DMS 273 treated with DMSO at 0.1 percent for 48 hours (cell line): ENCODE measurements around the gene MRPS11.
A peak's percentile ranks its signal among the peaks of the same experiment; 100 is the strongest.
"Not testable (repeated sequence)": the region's sequence is repeated elsewhere in the genome, so short reads cannot be mapped to it uniquely, and the experiment has no call there.

Experiments
- DNase-seq: peaks from one replicate; lab custom pipeline; 2025; lab: John Stamatoyannopoulos, UW

Gene MRPS11

DNA sequence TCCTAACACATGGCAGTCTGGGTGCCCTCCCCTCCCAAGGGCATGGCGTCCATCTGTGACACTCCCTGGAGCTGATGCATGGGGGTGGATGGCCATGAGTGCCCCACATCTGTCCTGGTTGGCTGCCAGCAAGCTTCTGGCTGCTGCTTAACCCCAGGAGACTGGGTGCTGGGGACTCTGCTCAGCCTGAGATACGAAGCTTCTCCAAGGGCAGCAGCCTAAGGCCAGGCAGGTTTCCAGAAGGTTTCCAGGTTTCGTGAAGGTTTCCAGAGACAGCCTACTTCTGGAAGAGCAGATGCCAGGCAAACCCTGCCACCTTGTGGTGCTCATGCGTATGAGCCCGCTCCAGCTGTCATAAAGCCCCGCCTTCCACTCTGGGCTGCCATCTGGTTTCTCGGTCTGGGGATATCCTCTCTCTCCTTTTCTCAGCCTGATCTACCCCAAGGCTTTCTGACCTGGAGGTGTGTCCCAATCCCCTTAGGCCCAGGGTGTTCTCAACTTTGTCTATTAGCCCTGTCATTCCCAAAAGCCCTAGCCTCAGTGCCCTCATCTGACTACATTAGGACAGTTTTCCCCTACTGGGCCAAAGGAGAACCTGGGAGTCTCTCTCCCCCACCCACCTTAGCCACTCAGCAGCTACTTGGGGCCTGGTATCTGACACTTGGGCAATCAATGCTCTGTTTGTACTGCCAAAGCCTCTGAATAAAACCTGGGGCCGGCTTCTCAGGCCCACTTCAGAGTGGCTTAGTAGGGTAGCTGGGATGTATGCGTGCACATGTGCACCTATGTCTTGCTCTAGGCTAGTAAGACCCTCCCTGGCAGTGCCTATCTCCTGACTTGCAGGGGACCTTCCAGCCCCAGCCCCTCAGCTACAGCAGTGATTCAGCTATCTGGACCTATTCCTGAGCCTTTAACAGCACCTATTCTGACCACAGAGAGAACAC lies 12.4 kb upstream of the MRPS11 start:
- peak; percentile 70 for DNase-seq

DNA sequence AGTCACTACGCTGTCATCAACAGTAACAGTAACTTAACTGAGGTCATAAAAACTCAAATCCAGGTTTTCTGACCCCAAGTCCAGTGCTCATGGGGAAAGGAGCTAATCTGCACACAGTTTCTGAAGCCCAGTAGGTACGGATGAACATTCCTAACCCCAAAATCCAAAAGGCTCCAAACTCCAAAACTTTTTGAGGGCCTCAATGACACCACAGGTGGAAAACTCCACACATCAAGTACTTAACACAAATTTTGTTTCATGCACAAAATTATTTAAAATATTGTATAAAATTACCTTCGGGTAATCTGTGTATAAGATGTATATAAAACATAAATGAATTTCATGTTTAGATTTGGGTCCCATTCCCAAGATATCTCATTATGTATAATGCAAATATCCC lies 10.8 kb upstream of the MRPS11 start:
- no peak for DNase-seq

DNA sequence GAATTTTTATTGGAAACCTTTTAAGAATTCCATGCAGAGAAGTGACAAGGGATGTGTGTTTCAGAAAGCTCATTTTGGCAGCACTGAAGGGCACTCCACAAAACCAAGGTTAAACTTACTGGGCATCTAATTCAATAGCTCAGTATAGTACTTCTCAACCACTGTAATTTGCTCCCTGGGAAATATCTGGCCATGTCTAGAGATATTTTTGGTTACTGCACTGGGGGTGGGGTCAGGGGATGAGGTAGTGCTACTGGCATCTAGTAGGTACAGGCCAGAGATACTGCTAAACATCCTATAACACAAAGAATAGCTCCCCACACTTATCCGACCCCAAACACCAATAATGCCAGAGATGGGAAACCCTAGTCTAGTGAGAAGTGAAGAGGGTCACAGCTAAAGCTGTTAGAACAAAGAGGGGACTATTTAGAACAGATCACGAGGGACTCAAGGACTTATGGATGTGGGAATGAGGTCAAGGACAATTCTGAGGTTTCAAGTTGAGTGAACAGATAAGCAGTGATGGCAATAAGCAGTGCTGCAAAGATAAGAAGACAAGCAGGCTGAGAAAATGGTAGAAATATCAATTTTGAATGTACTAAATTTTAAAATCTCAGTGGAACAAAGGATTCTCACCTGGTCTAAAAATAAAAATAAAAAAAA lies 3.5 kb upstream of the MRPS11 start:
- DNase-seq: no peak

DNA sequence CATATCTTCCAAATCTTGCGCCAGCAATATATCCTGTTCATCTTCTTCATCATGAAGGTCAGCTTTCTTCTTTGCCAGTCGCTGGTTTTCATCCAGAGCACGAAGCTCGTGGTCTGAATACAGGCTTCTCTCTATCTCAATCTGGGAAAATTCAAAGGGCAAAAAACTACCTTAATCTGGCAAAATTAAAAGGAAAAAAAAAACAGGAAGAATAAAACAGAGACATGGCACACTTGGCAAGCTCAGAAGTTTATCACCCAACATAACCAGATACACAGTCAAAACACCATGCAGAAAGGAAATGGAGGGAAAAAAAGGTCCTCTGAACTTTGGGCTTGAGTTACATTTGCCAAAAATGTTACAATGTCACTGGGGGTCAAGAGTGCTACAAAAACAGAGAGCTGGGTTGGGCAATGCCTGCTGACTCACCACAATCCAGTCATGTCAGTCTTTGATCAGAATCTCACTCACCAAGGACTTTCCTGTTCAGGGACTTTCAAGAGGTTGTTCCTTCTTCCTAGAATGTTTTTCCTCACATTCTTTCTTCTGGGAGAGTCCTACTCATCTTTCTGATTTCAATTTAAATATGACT lies 1.8 kb upstream of the MRPS11 start:
- no peak for DNase-seq

DNA sequence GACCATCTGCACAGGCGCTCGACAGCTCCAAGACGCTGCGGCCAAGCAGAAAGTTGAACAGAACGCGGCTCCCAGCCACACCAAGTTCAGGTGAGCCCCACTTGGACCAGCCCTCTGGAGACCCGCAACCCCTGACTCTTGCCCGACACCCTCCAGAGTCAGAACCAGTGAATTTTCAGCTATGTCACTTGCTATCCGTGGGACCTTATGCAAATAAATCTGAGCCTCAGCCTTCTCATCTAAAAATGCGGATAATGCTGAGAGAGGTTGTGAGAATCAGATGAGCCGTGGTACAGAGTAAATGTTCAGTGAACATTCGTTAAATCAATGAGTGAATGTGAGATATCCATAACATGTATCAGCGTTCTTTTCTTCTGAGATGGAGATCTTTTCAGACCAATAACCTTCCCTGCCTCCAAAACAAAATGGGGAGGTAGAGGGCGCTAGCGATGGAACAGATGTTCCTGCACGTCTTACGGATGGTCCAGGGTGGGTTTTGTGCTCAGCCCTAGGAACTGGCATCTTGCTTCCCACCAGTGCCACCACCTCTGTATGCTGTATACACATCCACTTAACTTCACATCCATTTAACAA lies 524 bp downstream of the MRPS11 start:
- DNase-seq: no peak

DNA sequence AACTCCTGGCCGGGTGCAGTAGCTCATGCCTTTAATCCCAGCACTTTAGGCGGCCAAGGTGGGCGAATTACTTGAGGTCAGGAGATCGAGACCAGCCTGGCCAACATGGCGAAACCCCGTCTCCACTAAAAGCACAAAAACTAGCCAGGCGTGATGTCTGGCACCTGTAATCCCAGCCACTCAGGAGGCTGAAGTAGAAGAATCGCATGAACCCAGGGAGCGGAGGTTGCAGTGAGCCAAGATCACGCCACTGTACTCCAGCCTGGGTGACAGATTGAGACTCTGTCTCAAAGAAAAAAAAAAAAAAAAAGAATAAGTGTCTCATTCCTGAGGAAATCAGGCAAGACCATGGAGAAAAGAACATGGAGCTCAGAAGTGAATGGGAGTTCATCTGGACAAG lies 1.2 kb downstream of the MRPS11 start:
- DNase-seq: not testable (repeated sequence)

DNA sequence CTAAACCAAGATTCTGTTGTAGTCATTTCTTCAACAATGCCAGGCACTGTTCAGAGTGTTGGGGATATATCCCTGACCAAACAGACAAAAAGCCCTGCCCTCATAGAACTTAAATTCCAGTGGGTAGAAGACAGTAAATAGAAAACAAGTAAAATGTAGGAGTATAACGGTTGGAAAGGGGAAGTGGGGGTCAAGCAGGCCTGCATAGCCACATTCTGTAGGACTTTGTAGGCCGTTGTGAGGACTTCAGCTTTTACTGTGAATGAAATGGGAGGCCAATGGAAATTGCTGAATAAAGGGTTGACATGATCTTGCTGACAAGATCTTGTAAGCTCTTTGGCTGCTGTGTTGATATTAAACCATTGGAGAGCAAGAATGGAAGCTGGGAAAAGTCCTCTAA lies 1.8 kb downstream of the MRPS11 start:
- DNase-seq: no peak

DNA sequence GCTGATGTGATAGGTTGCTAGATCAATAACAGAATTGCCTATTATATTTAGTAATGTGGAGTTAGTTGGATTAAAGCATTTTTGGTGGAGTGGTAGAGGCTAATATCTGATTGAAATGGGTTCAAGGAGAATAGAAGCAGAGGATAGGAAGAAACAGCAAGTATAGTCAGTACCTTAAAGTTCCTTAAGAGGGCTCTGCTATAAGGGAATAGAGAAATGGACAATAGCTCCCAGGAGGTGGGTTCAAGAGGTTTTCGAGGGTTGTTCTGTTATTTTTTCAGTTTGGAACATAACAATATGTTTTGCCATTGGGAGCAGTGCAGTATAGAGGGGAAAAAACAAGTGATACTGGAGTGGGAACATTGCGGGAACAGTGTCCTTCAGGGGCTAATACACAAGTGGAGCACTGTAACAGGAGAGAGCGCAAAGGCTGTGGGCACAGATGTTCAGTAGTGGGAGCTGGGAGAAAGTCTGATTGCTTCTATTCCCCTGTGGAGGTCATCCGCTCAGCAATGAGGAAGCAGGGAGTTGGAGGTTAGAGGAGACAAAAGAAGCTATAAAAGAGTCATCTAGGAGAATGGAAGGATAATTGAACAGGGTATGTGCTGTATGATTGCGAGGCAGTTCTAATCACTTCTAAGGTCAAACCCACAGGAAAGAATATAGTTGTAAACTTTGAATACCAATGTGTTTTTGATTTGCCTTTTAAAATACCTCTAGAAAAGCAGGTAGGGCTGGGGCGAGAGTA lies 3.3 kb downstream of the MRPS11 start:
- DNase-seq: no peak

DNA sequence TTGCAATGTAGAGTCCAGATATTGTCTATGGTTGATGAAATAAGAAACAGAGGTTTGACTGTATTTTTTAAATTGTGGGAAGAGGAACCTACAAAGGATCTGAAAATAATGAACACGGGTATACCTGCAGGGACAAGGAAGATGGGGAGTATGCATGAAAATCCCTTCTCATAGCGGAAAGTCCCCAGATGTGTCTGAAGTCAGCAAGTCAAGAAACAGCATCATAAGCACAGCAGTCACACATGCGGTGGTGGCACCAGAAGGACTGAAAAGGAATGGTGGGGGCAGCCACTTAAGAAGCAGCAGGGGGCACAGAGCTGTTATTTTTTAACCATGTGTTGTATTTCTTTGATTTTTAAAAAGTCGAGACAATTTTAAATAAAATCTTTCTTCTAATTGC lies 4.7 kb downstream of the MRPS11 start:
- no peak for DNase-seq

DNA sequence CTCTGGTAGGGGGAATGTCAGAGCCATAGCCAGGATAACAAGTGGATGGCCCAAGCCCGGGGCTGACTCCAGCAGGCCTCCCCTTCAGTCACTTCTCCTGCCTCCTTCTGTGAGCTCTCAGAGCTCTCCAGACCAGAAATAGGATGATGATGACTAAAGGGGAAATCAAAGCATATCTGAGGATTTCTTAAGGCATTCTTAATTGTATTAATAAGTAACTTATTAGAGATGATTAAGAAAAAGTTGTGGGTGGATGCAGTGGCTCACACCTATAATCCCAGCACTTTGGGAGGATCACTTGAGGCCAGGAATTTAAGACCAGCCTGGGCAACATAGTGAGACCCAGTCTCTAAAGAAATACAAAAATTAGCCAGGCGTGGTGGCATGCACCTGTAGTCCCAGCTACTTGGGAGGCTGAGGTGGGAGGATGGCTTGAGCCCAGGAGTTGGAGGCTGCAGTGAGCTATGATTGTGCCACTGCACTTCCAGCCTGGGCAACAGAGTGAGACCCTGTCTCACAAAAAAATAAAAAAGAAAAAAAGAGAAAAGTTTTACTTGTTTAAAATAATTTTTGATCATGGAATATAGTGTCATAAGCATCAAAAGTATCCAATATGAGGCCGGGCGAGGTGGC lies 6.3 kb downstream of the MRPS11 start:
- not testable (repeated sequence) for DNase-seq

DNA sequence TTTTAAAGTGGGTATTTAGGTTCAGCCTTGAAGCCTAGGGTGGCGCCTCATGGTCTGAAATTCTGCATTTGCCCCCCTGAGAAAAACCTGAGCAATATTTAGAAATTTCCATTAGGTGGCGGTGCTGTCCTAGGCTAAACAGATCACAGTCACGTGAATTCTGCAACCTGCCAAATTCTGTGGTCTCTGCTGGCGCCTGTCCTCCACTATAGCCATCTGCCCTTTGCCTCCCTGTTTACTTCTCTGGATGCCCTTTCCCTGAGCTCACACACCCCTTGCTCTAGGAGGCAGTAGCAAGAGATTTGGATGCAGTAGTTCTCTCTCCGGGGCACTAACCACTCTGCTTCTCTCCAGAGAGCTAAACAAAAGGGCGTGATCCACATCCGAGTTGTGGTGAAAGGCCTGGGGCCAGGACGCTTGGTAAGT lies 9.1 kb downstream of the MRPS11 start:
- peak; percentile 66 for DNase-seq

DNA sequence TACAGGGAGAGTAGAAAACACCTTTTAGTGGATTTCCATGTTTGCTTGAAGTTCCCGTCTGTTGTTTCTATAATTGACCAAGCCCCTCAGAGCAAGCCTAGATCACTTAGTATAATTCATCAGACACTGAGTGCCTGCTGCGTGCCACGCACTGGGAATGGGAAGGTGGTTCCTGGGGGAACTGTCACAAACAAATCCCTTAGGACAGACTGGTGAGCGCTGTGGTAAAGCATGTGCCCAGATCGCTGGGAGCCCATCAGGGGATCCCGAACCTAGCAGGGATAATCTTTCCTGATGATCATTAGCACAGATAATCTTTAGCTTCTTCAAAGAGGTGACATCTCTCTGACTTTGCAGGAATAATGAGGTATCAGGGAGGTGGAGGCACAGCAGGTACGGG lies 9.6 kb downstream of the MRPS11 start:
- no peak for DNase-seq

DNA sequence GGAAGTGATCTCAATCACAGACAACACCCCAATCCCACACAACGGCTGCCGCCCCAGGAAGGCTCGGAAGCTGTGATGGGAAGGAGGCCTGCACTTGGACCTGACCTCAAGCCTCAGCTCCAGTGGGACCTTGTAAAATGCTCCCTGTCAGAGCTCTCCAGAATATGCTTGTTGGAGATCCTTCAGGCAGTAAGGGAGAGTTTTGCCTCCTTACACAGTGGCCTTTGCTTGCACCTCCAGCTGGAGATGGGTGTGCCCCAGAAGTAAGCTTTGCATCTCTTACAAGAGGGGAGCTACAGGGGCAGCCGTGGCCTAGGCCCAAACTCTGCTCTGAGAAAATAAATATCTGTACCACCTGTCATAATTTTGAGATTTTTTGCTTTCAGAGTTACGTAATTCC lies 10.4 kb downstream of the MRPS11 start:
- no peak for DNase-seq

DNA sequence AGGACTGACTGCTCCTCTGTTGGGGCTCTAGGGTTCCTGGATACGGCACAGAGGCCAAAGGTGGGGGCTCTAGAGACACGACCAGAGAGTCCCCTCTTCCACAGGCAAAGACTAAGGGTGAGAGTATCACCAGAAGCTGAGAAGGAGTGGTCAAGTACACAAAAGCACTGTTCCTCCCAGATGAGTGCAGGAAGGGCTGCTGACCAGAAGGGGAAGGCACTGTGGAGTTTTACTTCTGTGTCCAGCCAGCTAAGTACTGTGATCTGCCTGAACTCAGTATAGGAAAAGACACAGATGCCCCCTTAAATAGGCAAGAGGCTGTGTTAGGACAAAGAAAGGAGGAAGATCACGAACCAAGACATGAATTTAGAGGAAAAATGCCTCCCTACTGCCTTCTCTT lies 11.7 kb downstream of the MRPS11 start:
- no peak for DNase-seq

DNA sequence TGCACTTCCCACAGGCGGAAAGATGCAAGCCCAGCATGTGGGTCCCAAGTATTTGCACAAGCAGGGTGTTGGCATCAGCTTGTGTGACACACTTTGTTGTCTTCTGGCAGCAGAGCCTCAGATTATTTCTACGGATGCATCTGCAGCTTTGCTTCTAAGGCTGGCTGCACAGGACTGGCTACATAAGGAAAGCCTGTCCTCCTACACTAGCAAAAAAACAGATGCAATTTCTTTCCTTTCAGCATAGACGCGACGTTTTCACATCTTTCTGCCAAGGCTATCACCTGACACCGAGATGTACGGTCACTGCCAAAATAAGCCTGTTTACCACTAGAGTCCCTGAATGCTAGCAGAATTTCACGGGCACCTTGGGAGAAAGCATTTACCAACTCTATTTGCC lies 13.5 kb downstream of the MRPS11 start:
- DNase-seq: no peak

DNA sequence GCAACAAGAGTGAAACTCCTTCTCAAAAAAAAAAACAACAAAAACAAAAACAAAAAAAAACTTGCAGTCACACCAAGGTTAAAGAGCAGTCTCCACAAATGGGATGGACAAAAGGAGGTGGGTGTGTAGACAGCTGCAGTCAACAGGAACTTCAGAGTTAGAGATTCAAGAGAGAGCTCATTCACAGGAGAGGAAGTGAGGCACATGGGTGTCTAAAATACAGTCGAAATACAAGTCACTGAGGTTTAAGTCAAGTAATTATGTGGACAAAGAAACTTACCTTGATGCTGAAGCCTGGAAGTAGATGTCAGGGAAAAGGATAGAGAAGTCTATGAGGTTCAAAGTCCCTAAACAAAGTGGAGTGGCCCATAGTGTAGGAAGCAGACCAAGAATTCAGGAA lies 14.8 kb downstream of the MRPS11 start:
- DNase-seq: no peak

DNA sequence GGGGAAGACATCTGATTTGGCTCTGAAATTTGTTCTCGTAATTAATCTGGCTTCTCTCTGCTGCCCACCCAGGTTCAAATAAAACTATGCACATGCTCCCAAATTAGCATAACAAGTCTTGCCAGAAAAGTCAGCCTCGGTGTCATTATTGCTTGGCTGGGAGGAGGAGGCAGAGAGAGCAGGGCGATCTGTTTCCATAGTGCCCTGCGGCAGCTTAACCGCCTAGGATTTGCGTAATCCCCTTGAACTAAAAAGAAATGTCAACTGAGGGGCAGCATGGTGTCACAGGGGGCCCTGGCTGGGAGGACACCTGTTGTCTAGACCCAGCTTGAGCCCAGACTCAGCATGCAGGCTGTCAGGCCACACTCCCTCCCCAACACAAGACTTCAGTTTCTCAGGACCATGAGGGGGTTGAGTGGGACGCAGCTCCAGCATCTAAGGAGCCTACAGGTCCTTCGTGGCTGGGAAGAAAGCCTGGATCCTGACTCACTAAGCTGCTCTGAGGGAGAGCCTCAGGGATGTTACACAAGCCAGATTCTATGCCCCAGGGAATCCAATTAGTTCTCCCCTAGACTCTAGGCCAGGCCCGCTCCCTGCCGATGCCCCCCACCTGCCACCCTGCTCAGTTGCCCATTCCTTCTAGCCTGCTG lies 17.3 kb downstream of the MRPS11 start:
- no peak for DNase-seq

DNA sequence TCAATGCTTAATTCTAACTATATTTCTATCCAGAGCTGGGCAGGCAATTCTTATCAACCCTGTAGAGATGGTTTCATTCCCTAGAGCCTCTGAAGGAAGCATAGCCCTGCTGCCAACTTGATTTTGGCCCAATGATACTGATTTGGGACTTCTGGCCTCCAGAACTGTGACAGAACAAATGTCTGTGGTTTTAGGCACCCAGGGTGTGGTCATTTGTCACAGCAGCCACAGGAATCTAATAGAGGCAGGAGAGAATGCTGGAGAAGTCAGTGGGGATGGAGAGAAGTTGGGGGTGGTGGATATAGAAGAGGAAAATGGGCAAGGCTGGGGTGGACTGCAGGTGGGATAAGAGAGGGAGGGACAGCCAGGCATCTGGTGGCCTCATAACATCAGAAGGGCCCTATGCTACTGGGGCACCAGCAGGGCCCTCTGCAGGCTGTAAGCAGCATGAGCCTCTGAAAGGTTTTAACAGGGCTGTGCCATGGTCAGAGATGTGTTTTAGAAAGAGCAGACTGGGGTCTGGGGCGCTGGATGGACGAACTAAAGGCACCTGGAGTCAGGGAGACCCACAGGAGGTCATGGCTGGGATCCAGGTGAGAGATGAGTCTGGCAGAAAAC lies 19.8 kb downstream of the MRPS11 start:
- DNase-seq: no peak

DNA sequence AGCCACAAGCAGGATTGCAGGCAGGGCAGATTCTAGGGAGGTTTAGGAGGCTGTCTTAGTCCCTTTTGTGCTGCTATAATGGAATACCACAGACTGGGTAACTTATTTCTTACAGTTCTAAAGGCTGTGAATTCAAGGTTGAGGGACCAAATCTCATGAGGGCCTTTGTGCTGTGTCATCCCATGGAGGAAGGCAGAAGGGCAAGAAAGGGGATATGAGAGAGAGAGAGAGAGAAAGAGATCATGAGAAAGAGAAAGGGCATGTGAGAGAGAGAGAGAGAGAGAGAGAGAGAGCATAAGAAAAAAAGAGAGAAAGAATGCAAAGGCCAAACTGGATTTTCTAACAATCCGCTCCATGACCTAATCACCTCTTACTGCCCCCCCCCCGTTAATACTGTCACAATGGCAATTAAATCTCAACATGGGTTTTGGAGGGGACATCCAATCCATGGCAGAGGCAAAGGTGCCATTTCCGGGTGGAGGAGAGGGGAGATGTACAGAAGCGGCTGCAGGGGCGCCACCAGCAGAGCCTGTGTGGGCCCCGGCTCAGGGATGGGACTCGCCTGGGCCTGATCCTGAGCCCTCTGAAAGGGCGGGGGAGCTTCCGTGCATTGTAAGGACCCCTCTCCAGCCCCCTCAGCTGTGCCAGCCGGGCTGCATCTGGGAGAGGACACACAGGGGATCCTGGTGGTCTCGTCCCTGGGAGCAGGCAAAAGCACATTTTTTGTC lies 20.5 kb downstream of the MRPS11 start:
- DNase-seq: no peak

DNA sequence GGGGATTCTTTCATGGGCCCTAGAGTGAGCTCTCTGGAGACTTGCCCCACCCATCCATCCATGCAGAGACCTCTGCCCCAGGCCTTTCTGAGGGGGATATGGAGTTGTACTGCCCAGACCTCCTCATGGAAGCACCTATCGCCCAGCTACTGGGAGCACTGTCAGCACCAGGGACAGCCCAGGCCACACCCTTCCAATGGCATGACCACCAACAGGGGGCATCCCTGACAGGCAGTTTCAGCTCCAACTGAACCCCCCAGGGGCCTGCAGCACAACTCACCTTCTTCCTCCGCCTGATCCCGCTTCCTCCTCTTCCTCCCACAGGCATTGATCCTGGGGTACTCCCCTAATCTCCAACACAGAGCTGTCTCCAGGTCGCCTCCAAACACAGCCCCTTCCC lies 21.8 kb downstream of the MRPS11 start:
- DNase-seq: no peak
